Pancreas (tissue), 10 donors: ENCODE measurements around the gene MAMLD1. TPM values are rescaled to one million over a fixed set of nuclear protein-coding genes. Genes with fewer than 3 reads are reported as not detected.

Experiments used
- ATAC-seq, 4 donors: fragments of 200-7000 bp; cut with Tn5 transposase; one replicate each; pipeline versions ENCODE4 v1.8.0 to v1.9.1; 2020; ENCODE audit warnings: mild to moderate bottlenecking in 4 of 4, moderate library complexity in 4 of 4
- DNase-seq, 6 donors: peaks; one replicate each; pipeline ENCODE4 v3.0.0-alpha.2; 2020
- FAIRE-seq: peaks from 2 replicates; lab custom pipeline; 2012; peaks lifted over from hg19 to GRCh38; lab: Jason Lieb, UNC
- H3K27ac ChIP-seq, 4 donors: fragments of 200-600 bp; sonication (generic); 1 replicate in 3 of 4; 2 replicates in 1 of 4; pipeline versions ENCODE4 v1.5.0 to v1.8.0; 2020
- H3K27me3 ChIP-seq, 4 donors: fragments of 200-600 bp; one replicate each; pipeline ENCODE4 v1.8.0; 2021
- H3K36me3 ChIP-seq, 3 donors: fragments of 200-600 bp; sonication (generic) in 1 of 3; one replicate each; pipeline versions ENCODE4 v1.5.0 to v1.8.0; 2020 to 2021
- H3K4me1 ChIP-seq, 3 donors: fragments of 200-600 bp; one replicate each; pipeline ENCODE4 v1.8.0; 2021
- H3K4me3 ChIP-seq, 4 donors: fragments of 200-600 bp; sonication (generic) in 2 of 4; one replicate each; pipeline versions ENCODE4 v1.5.0 to v1.8.0; 2020 to 2021
- H3K9me3 ChIP-seq, 4 donors: fragments of 200-600 bp; one replicate each; pipeline ENCODE4 v1.8.0; 2021
- WGBS, 2 donors: extraction: QIAGEN DNeasy Blood & Tissue Kit; methylation state at CpG; one replicate each; pipeline ENCODE4 v1.1.7; 2013; 5-methylcytosine and 5-hydroxymethylcytosine counted together
- intact Hi-C, 3 donors: fragments of 100-400 bp; cut with DNase I; formaldehyde crosslinking; loops; one replicate each; pipeline versions ENCODE4 v1.11.1 to v1.14.2; 2022
- polyA plus RNA-seq, 2 donors: library from polyadenylated mRNA; stranded (reverse); fragments of 200-250 nt; gene quantifications; one replicate each; pipeline ENCODE4 v1.2.3, GENCODE V29; 2013
- total RNA-seq, 6 donors: library from RNA; stranded (reverse); fragmentation: NEBNext Ultra II Directional in 4 of 6; extraction: Animal tissue kit (Norgen Biotek cat#: 25700) in 4 of 6; gene quantifications; one replicate each; pipeline versions ENCODE4 v1.2.1 to v1.2.4, GENCODE V29; 2021 to 2023
- TF ChIP-seq, protein P1 (sequence below), 4 donors: fragments of 200-600 bp; sonication (generic) in 3 of 4; IDR thresholded peaks; one replicate each; pipeline versions ENCODE4 v1.5.0 to v1.8.0; 2021; ENCODE audit warnings: antibody characterized with exemption in 4 of 4
- donor health status: healthy with polysubstance abuse.
- donor health status: DM: no; HTN: no; CAD: no; lungs with moderate emphysema.
- donor health status: DM: no; HTN: no; CAD: no.
- donor health status: control.
- donor health status: control.
- donor health status: Bipolar disorder and iron deficiency.
- donor health status: DM: yes; HTN: yes; CAD: no.
- donor health status: DM: no; HTN: no; CAD: no.
- donor health status: DM: no; HTN: no; CAD: no.
- donor health status: DM: yes; HTN: yes; CAD: no.

The MAMLD1 gene
- total and polyA plus RNA-seq, 8 donors = 2.4 to 8.8 (median 3.5) TPM

DNA sequence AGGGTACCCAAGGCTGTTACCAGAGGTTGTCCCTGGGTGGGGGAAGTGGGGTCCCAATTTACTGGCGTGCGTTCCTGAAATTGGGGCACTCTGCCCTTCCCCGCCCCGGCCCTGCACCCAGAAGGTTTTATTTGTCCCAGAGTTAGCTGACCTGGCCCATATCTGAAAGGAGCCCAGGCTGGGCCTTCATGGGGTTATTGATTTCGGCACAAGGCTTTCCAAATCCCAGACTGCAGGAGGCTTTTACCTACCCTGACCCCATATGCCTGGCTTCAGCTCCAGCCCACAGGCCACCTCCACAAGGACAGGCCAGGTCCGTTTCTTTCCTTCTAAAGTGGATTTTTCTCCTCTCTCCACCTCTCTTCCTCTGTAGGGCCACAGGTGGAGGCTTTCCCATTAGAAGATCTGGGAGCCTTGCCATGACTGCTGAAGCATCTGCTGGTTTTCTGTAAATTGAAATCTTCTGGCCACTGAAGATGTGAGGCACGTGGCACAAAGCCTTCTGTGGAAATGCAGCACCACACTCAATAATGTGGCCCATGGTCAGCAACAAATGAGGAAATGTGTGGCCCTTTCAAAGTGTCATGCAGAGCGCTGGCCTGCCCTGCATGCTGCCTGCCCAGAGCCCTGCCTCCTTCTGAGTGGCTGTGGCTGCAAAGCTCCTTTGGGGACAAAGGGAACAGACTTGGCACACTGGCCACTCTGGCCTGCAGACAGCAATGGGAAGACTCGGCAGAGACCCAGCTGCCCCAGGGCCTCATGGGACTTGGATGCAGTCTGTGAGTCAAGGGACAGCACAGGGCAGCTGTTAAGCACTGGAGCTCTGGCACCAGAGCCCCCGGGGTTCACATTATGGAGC, 162.2 kb downstream of the MAMLD1 start:
- peaks cover 0 to 3% (median 0%) of the 10 kb centered on the region in 3 donors for H3K4me1 ChIP-seq
- peak in 5 of 6 donors; percentile 64 to 89 (median 80) for DNase-seq
- TF ChIP-seq, protein P1, sequence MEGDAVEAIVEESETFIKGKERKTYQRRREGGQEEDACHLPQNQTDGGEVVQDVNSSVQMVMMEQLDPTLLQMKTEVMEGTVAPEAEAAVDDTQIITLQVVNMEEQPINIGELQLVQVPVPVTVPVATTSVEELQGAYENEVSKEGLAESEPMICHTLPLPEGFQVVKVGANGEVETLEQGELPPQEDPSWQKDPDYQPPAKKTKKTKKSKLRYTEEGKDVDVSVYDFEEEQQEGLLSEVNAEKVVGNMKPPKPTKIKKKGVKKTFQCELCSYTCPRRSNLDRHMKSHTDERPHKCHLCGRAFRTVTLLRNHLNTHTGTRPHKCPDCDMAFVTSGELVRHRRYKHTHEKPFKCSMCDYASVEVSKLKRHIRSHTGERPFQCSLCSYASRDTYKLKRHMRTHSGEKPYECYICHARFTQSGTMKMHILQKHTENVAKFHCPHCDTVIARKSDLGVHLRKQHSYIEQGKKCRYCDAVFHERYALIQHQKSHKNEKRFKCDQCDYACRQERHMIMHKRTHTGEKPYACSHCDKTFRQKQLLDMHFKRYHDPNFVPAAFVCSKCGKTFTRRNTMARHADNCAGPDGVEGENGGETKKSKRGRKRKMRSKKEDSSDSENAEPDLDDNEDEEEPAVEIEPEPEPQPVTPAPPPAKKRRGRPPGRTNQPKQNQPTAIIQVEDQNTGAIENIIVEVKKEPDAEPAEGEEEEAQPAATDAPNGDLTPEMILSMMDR (IDR thresholded peaks at IDR 0.05) = no peak
- no peaks in the 10 kb centered on the region for H3K36me3 ChIP-seq
- peak; percentile 85 to 93 (median 88) for ATAC-seq
- peak overlapping the region in 3 of 4 donors; percentile 36 to 55 (median 38) for H3K27ac ChIP-seq
- 35 to 51% methylated on average over 10 of the region's 10 CpGs for WGBS, 2 donors
- H3K4me3 ChIP-seq = peak overlapping the region in 1 of 4 donors; percentile 22
- FAIRE-seq = no peak
- no peaks in the 10 kb centered on the region for H3K27me3 ChIP-seq
- no peaks in the 10 kb centered on the region for H3K9me3 ChIP-seq
- intact Hi-C loops = no loop called here

DNA sequence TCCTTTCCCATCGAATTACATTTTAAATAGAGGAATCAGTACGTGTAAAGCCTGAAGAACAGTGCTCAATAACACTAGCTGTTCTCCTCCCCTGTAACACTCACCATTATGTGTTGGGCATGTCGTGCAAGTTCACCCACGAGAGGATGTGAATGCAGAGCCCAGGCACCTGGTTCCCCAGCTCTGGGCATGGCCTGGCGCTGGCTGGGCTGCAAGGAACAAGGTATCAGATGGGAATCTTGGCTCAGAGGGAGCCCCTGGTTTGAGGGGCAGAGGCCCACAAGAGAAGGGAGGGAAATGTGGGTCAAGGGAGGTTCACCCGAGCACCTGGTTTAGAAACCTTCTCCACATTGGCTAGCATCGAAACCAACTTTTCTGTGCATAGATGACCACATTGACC, 163.6 kb downstream of the MAMLD1 start:
- DNase-seq (no peak), FAIRE-seq (no peak), ATAC-seq (no peak)
- Histone ChIP-seq H3K4me3 (no peak overlapping the region), H3K27me3 (no peaks in the 10 kb centered on the region), H3K9me3 (no peaks in the 10 kb centered on the region), H3K27ac (no peak overlapping the region), H3K36me3 (no peaks in the 10 kb centered on the region), H3K4me1 (peaks cover 0 to 3% (median 0%) of the 10 kb centered on the region in 3 donors)
- intact Hi-C loops = no loop called here
- WGBS, 2 donors = 75 to 81% methylated on average over 7 of the region's 7 CpGs
- TF ChIP-seq, protein P1 (IDR thresholded peaks at IDR 0.05) = no peak

DNA sequence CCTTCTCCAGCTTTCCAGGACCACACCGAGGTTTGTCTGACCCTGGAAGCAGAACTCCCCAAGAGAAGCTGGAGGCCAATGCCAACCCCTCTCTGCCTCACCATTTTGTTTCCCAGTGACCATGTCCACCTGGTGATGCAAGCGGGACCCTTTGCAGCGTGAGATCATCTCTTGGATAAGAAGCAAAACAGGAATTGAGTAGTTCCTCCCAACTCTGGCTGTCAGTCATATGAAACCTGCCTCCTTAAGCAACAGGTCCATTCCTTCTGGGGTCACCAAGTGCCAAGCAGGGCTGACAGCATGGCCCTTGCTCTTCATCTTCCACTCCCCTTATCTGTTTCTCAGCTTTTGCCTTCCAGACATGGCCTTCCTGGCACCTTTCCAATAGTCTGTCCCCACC, 164.0 kb downstream of the MAMLD1 start:
- Histone ChIP-seq H3K4me3 (no peak overlapping the region), H3K36me3 (no peaks in the 10 kb centered on the region), H3K27ac (no peak overlapping the region), H3K27me3 (no peaks in the 10 kb centered on the region), H3K4me1 (peaks cover 0 to 3% (median 0%) of the 10 kb centered on the region in 3 donors), H3K9me3 (no peaks in the 10 kb centered on the region)
- ATAC-seq = no peak
- WGBS, 2 donors = 71 to 95% methylated on average over 3 of the region's 3 CpGs
- intact Hi-C loops = no loop called here
- no peak for FAIRE-seq
- TF ChIP-seq, protein P1 (IDR thresholded peaks at IDR 0.05) = no peak
- no peak for DNase-seq

DNA sequence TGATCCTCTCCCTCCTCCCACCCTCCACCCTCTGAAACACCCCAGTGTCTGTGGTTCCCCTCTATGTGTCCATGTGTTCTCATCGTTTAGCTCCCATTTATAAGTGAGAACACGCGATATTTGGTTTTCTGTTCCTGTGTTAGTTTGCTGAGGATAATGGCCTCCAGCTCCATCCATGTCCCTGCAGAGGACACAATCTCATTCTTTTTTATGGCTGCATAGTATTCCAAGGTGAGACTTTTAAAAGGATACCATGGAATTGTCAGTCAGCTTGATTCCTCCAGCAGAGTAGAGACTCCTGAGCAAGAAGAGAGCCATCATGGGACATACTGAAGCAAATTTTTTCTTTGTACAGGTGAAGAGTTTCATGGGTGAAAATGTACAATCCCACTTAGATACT, 166.5 kb downstream of the MAMLD1 start:
- no peak overlapping the region for H3K27ac ChIP-seq
- DNase-seq (no peak), ATAC-seq (no peak), FAIRE-seq (no peak)
- H3K27me3 ChIP-seq = no peaks in the 10 kb centered on the region
- H3K4me3 ChIP-seq = no peak overlapping the region
- peaks cover 0 to under 1% (median 0%) of the 10 kb centered on the region in 3 donors for H3K4me1 ChIP-seq
- TF ChIP-seq, protein P1 (IDR thresholded peaks at IDR 0.05) = no peak
- H3K9me3 ChIP-seq = no peaks in the 10 kb centered on the region
- WGBS, 2 donors = 89 to 100% methylated on average over 3 of the region's 3 CpGs
- no peaks in the 10 kb centered on the region for H3K36me3 ChIP-seq
- intact Hi-C loops = no loop called here

DNA sequence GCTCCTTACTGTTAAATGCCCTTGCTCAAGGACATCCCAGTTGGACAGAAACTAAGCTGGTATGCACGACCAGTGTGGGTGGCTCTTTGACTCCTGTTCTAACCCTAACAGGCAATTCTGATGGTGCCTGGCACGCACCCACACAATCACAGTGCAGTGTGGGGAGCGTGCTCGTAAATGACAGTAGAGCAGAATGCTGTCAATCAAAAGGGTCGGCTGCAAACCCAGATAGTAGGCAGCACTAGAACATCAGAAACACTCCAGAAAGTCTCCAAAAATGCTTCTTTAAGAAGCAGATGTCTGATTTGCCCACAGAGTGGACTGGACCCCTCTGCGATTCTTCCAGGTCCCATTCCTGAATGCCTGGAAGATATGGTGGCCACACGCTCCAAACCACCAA, 167.7 kb downstream of the MAMLD1 start:
- no peak for FAIRE-seq
- Histone ChIP-seq H3K4me1 (no peaks in the 10 kb centered on the region), H3K36me3 (no peaks in the 10 kb centered on the region), H3K27me3 (no peaks in the 10 kb centered on the region), H3K4me3 (no peak overlapping the region), H3K27ac (no peak overlapping the region), H3K9me3 (no peaks in the 10 kb centered on the region)
- intact Hi-C loops = no loop called here
- DNase-seq = no peak
- WGBS, 2 donors = 64 to 74% methylated on average over 7 of the region's 7 CpGs
- TF ChIP-seq, protein P1 (IDR thresholded peaks at IDR 0.05) = no peak
- peak in 1 of 4 donors; percentile 52 for ATAC-seq
